K562 (cell line): ENCODE measurements around the gene CLCN1. TPM values are rescaled to one million over a fixed set of nuclear protein-coding genes. Genes with fewer than 3 reads are reported as not detected.

Source experiments
- ATAC-seq: fragments of 200-7000 bp; cut with Tn5 transposase; 3 replicates; pipeline ENCODE4 v1.9.1; 2020; ENCODE audit warnings: moderate library complexity
- BruUV-seq: library from RNA; stranded (reverse); fragments of 400-500 nt; replicated peaks from 2 replicates; lab custom pipeline; 2021; lab: Mats Ljungman, UMichigan
- CTCF ChIA-PET: fragments of 300-600 bp; formaldehyde crosslinking; extraction: SDS; loops from one replicate; lab custom pipeline; 2021; ENCODE audit warnings: low intra/inter-chr PET ratio; lab: Yijun Ruan, JAX
- POLR2A ChIA-PET: fragments of 300-600, 350-650 bp; sonication (Branson Sonifier 250); formaldehyde crosslinking; extraction: SDS; loops from one replicate; lab custom pipeline; 2021; ENCODE audit warnings: antibody characterized with exemption, inconsistent platforms; lab: Yijun Ruan, JAX
- DNase-seq, 4 experiments: peaks; one replicate each; pipeline versions ENCODE4 v3.0.0 to v3.0.0-alpha.2; 2011 to 2018; ENCODE audit warnings: low spot score in 3 of 4, mixed read lengths in 3 of 4; ENCODE audit errors: extremely low read depth in 1 of 4
- FAIRE-seq: peaks from 2 replicates; lab custom pipeline; 2011; peaks lifted over from hg19 to GRCh38; lab: Jason Lieb, UNC
- H2AFZ ChIP-seq: 2 replicates; pipeline ENCODE4 v1.6.0; 2011; ENCODE audit warnings: low read depth, low read length, control low read depth, inconsistent platforms
- H3K27ac ChIP-seq: fragments of 200-600 bp; 3 replicates; pipeline ENCODE4 v1.8.0; 2011; ENCODE audit warnings: low read depth, mild to moderate bottlenecking, control low read depth, inconsistent platforms, low read length, moderate library complexity, mixed read lengths; ENCODE audit errors: extremely low read depth
- H3K27me3 ChIP-seq, 2 experiments: fragments of 300-600 bp in 1 of 2; 2 replicates in 1 of 2; 3 replicates in 1 of 2; pipeline versions ENCODE4 v1.6.0 to v1.8.0; 2011; ENCODE audit warnings: inconsistent platforms in 2 of 2, low read length in 2 of 2, mild to moderate bottlenecking in 1 of 2, mixed read lengths in 1 of 2, moderate library complexity in 1 of 2; ENCODE audit not compliant: control insufficient read depth in 2 of 2, insufficient read depth in 2 of 2
- H3K36me3 ChIP-seq: fragments of 300-600 bp; 3 replicates; pipeline ENCODE4 v1.8.0; 2011; ENCODE audit warnings: mild to moderate bottlenecking, low read length, inconsistent platforms; ENCODE audit not compliant: control insufficient read depth, insufficient read depth
- H3K4me1 ChIP-seq, 2 experiments: fragments of 200-600 bp in 1 of 2; replicated peaks in 1 of 2; 2 replicates in 1 of 2; 3 replicates in 1 of 2; pipeline versions ENCODE4 v1.5.1 to v1.8.0; 2011; ENCODE audit warnings: inconsistent platforms in 2 of 2, low read length in 2 of 2, mild to moderate bottlenecking in 1 of 2, mixed read lengths in 1 of 2, moderate library complexity in 1 of 2; ENCODE audit not compliant: control insufficient read depth in 2 of 2, insufficient read depth in 2 of 2
- H3K4me2 ChIP-seq: 2 replicates; pipeline ENCODE4 v1.6.1; 2011; ENCODE audit warnings: low read length, control low read depth, inconsistent platforms, mixed read lengths; ENCODE audit not compliant: insufficient read depth
- H3K4me3 ChIP-seq: fragments of 200-600 bp; sonication (generic), shearing (Covaris generic); 2 replicates; pipeline ENCODE4 v1.5.1; 2016; ENCODE audit warnings: control low read depth, inconsistent platforms
- H3K79me2 ChIP-seq: fragments of 200-600 bp; 3 replicates; pipeline ENCODE4 v1.8.0; 2011; ENCODE audit warnings: low read length, inconsistent platforms; ENCODE audit not compliant: control insufficient read depth, insufficient read depth
- H3K9ac ChIP-seq, 2 experiments: 2 replicates each; pipeline versions ENCODE4 v1.6.0 to v1.6.1; 2011; ENCODE audit warnings: low read depth in 2 of 2, low read length in 2 of 2, control low read depth in 1 of 2, inconsistent platforms in 1 of 2, mild to moderate bottlenecking in 1 of 2, mixed read lengths in 1 of 2; ENCODE audit not compliant: insufficient read depth in 1 of 2
- H3K9me1 ChIP-seq: one replicate; pipeline ENCODE4 v1.6.0; 2011; ENCODE audit warnings: inconsistent platforms, mild to moderate bottlenecking, low read length, moderate library complexity; ENCODE audit not compliant: control insufficient read depth, insufficient read depth
- H3K9me3 ChIP-seq: replicated peaks from 2 replicates; pipeline ENCODE4 v1.5.1; 2011; ENCODE audit warnings: low read depth, low read length, inconsistent platforms; ENCODE audit not compliant: control insufficient read depth, insufficient read depth
- H4K20me1 ChIP-seq: replicated peaks from 2 replicates; pipeline ENCODE4 v1.6.1; 2011; ENCODE audit warnings: low read length, inconsistent platforms, mixed read lengths; ENCODE audit not compliant: control insufficient read depth, insufficient read depth
- EZH2 ChIP-seq: IDR thresholded peaks from 2 replicates; pipeline ENCODE4 v1.6.1; 2012; ENCODE audit warnings: low read depth, mild to moderate bottlenecking, inconsistent platforms, low read length, borderline replicate concordance
- ZNF140 ChIP-seq: fragments of 250-450 bp; sonication (Bioruptor Pico); IDR thresholded peaks from 2 replicates; pipeline ENCODE4 v1.8.0; 2021; ENCODE audit warnings: moderate library complexity, mild to moderate bottlenecking, inconsistent platforms
- ZNF263 ChIP-seq: sonication (generic); formaldehyde crosslinking; IDR thresholded peaks from 2 replicates; pipeline ENCODE4 v1.8.0; 2022; ENCODE audit warnings: mild to moderate bottlenecking, missing genetic modification reagents, borderline replicate concordance
- WGBS: fragments of 100-300 bp; shearing (Covaris generic); methylation state at CpG from one replicate; pipeline ENCODE4 v1.1.6; 2016; ENCODE audit warnings: low coverage, mixed read lengths; ENCODE audit not compliant: insufficient coverage; ENCODE audit errors: missing lambda C conversion rate; 5-methylcytosine and 5-hydroxymethylcytosine counted together
- in situ Hi-C: fragments of 300-500 bp; cut with MboI; formaldehyde crosslinking; loops from 4 replicates; pipeline ENCODE4 v1.15.0; 2018; ENCODE audit warnings: inconsistent platforms, mixed read lengths
- intact Hi-C: fragments of 100-400 bp; cut with micrococcal nuclease; formaldehyde crosslinking; loops from 2 replicates; pipeline ENCODE4 v1.14.2; 2022
- polyA plus RNA-seq, 8 experiments: library from polyadenylated mRNA; depleted of rRNA in 4 of 8; stranded (reverse) in 5 of 8; unstranded in 3 of 8; fragments of >200 nt; fragmentation: Nextera tagmentation in 2 of 8; fragmentation: Illumina TruSeq in 1 of 8; extraction: Ambion mirVana in 2 of 8; extraction: Trizol in 1 of 8; gene quantifications; 2 replicates each; pipeline versions ENCODE4 v1.2.1 to v1.2.3, GENCODE V29; 2011 to 2014; ENCODE audit warnings: inconsistent platforms in 1 of 8, missing spikeins in 1 of 8
- total RNA-seq, 7 experiments: library from RNA; depleted of rRNA in 6 of 7; stranded (reverse); fragments of >200 nt in 6 of 7; fragmentation: Illumina TruSeq in 2 of 7; extraction: Trizol in 2 of 7; gene quantifications; 2 replicates each; pipeline versions ENCODE4 v1.2.1 to v1.2.3, GENCODE V29; 2011 to 2021; ENCODE audit warnings: low replicate concordance in 1 of 7
- TF ChIP-seq, protein P1 (sequence below): fragments of 200-800 bp; sonication (Bioruptor generic); IDR thresholded peaks from 2 replicates; pipeline ENCODE4 v1.6.1; 2017; ENCODE audit warnings: missing genetic modification characterization, missing compliant biosample characterization

The CLCN1 gene
- total and polyA plus RNA-seq, 9 of the 15 experiments (the other 6 are each of a cell fraction or from before 2014, with no cell fraction given), result 0.01 to 0.11 (median 0.04) TPM; not detected in 4

DNA sequence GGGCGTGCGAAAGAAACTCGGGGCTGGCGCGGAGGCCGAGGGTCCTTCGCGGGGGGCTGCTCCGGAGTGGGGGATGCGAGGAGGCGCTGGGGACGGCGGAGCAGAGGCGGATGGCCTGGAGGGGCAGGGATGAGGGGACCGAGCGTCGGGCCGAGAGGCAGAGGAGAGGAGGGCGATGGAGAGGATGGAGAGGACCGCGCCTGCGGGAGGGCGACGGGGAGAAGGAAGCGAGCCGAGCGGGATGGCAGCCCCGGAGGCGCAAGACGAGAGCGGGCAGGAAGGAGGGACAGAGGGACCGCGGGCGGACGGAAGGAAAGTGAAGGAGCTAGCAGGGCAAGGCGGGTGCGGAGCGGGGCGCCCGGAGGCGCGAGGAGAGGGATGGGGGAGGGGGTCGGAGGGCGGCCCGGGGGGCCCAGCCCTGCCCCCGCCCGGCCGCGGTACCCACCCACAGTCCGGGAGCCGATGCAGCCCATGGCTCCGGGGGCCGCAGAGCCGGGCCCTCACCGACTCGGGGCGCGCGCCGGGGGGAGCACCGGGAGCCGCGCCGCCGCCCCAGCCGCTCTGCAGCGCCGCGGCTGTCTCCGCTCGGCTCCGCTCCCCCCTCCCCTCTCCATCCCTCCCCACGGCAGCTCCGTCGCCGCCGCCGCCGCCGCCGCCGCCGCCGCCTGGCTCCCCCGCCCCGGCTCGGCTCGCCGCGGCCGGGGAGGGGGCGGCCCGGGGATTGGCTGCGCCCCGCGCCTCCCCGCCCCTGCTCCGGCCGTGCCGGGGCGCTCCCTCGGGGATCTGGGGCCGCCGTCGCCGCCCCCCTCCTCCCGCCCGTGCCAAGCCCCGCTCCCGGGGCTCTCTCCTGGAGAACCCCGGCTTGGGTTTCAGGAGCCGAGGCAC lies 46.5 kb downstream of the CLCN1 start, which contains the start of gene FAM131B:
TSS of gene FAM131B (minus strand) at position 583 of the 885 bp plus-strand sequence. CDS start at position 473, 110 bp downstream.
- ATAC-seq (peak; percentile 32), DNase-seq (peak in 3 of 4 experiments; percentile 49 to 80 (median 76)), FAIRE-seq (no peak)
- peaks cover 3% of the 10 kb centered on the region for H3K9me1 ChIP-seq
- no peak within 1 kb of the TSS for H3K4me3 ChIP-seq
- POLR2A ChIA-PET, result no interaction called here
- H3K4me2 ChIP-seq, result no peak within 1 kb of the TSS
- H3K4me1 ChIP-seq, result peaks cover 0 to 17% of the 10 kb centered on the region in 2 experiments; a peak in 2 of 5 replicates
- H3K9ac ChIP-seq, result no peak within 1 kb of the TSS
- no peak within 1 kb of the TSS for H3K27ac ChIP-seq
- H3K27me3 ChIP-seq, result peaks cover 76 to 85% of the 10 kb centered on the region in 2 experiments
- in situ Hi-C loops, result no loop called here
- H3K36me3 ChIP-seq, result no peaks in the 10 kb centered on the region
- 12% methylated on average over 29 of the region's 112 CpGs for WGBS
- intact Hi-C loops, result no loop called here
- peaks cover 9% of the 10 kb centered on the region; the same call in 1 of the 2 replicates for H4K20me1 ChIP-seq
- no TSS peak for BruUV-seq
- H2AFZ ChIP-seq, result no peak within 1 kb of the TSS
- H3K79me2 ChIP-seq, result no peaks in the 10 kb centered on the region
- CTCF ChIA-PET, result no interaction called here
- TF ChIP-seq ZNF140 (CRISPR knock-in tag) (no peak), ZNF263 (CRISPR knock-in tag) (peak; percentile 47), EZH2 (peak; percentile 81; the same call in 1 of the 2 replicates)
- TF ChIP-seq, protein P1, sequence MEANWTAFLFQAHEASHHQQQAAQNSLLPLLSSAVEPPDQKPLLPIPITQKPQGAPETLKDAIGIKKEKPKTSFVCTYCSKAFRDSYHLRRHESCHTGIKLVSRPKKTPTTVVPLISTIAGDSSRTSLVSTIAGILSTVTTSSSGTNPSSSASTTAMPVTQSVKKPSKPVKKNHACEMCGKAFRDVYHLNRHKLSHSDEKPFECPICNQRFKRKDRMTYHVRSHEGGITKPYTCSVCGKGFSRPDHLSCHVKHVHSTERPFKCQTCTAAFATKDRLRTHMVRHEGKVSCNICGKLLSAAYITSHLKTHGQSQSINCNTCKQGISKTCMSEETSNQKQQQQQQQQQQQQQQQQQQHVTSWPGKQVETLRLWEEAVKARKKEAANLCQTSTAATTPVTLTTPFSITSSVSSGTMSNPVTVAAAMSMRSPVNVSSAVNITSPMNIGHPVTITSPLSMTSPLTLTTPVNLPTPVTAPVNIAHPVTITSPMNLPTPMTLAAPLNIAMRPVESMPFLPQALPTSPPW (CRISPR knock-in tag), result 0 out of 2 replicates have a peak, but pooled peaks have one; percentile 22
- H3K9me3 ChIP-seq, result no peaks in the 10 kb centered on the region
